ENCODE measurements around the gene NEGR1. TPM values are rescaled to one million over a fixed set of nuclear protein-coding genes. Genes with fewer than 3 reads are reported as not detected.
A peak's percentile ranks its signal among the peaks of the same experiment; 100 is the strongest.

The NEGR1 gene
- polyA plus RNA-seq, 4 donors = 2.4 to 4.1 (median 3.8) TPM

DNA sequence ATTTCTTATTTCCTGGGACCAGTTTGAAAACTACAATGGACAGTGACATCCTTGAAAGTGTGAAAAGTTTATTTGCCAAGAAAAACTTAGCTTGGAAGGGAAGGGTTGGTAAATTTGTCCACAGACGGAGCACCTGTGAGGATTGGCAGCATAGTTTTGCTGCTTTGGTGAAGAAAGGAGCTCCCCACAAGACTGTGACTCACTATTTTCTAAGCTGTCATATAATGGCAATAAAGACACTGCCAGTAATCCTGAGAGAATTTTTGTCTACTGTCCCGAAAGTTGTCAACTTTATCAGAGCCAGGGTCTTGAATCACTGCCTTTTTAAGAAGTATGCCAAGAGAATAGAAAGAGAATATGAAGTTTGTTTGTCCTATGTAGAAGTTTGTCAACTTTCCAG lies 230.8 kb downstream of the NEGR1 start:
- DNase-seq (ENCODE audit: low read depth in 4 of 4, low spot score in 2 of 4) = no peak

DNA sequence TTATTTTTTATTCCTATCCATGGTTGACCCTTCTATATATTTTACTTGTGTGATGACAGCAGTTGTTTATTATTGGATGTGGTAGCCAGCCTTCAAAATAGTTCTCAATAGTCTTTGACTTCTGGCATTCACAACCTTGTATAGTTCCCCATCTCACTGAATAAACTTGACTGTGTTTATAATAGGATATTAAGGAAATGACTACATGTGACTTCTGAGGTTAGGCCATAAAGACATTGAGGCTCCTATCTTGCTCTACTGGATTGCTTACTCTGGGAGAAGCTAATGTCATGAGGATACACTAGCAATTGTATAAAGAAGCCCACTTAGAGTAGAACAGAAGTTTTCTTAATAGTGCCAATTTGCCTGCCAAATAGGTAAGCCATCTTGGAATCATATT lies 231.8 kb downstream of the NEGR1 start:
- no peak for DNase-seq (ENCODE audit: low read depth in 4 of 4, low spot score in 2 of 4)

DNA sequence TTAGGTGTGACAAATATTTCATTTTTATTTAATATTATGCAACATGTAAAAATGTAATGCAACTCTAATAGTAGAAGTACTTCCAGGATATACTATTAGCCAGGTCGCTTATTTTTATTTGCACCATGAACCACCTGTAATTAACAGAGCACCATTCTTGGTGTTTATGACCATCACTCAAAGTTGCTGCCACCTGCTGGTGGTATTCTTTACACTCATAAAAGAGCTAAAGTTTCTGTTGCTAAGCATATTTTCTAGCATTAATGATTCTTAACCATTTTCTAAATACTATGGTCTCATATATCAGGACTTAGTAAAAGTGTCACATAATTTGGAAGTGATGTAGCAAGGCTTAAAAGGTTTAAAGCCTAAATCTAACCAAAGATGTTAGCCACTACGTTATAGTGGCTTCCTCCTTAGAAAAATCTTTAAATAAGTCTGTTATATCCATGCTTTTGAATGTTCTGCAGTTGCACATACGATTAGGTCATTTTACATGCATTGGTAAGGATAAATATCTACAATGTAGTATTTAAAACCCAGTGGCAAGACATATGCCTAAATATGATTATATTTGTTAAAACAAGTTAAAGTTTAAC lies 244.5 kb downstream of the NEGR1 start:
- peak in 2 of 4 donors; percentile 3 to 28 for DNase-seq (ENCODE audit: low read depth in 4 of 4, low spot score in 2 of 4)

DNA sequence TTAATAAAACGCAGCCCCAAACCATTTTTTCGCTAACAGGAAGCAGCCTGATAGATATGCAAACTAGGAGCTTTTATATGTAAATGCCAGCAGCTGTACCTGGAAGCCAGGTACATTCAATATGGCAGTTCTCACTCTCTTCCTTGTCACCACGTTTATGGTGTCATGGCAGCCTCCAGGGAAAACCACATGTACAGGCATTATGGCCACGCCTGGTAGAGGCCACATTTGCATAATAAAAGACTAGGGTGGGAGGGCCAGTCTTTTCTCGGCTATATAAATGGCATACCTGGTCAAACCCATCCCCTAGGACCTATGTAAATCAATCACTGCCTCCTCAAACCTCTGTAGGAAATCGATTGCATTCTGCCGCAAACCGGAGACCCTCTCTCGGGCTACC lies 247.5 kb downstream of the NEGR1 start:
- no peak for DNase-seq (ENCODE audit: low read depth in 4 of 4, low spot score in 2 of 4)

DNA sequence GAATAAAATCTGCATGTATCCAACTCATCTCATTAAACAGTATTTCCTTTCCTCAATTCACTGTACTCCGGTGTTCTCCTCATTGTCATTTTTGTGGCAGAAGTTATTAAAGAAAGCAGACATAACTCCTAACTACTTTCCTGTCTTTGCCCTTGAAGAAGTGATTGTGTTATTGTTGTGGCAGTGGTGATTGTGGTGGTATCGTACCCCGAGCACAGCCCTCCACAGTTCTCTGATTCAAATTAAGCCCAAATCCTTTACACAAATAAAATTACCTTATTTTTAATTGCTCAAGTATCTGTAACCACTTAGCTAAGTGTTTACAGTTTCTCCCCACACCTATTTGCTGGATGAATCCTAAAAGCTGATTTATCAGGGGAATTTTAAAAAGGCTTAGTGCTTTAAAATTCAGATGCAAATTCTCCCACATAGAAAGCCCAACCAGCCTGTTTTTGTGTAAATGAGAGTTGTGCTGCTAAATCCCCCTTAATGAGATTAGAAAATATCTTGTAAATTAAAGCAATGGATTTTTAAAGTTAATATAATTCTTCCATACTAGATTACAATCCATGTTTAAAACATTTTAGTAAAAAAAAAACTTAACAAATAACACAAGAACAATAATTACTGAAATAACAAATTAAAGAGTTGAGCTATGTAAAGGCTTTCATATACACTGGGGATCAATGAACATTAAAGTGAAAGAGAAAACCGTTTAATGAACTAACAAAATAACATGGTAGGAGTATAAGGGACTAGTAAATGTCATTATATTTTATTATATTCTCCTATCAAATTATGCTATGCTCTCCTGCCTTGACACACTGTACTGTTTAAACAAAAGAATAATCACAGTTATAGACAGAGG lies 259.0 kb downstream of the NEGR1 start:
- no peak for DNase-seq (ENCODE audit: low read depth in 4 of 4, low spot score in 2 of 4)

DNA sequence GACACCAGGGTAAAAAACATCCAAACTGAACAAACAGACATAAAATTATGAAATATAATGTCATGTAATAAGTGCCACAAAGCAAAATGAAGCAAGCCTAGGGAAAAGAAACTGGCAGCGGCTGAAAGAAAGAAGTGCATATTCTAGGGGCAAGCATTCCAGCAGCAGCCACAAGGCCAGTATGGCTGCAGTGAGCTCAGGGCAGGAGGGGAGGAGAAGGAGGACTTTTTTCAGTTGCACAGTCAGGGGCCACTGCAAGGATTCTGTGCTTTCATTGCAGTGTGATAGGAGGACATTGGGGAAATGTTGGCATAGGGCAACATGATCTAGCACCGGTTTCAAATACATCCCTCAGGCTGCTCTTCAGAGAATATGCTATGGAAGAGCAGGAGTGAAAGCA lies 263.8 kb downstream of the NEGR1 start:
- no peak for DNase-seq (ENCODE audit: low read depth in 4 of 4, low spot score in 2 of 4)

DNA sequence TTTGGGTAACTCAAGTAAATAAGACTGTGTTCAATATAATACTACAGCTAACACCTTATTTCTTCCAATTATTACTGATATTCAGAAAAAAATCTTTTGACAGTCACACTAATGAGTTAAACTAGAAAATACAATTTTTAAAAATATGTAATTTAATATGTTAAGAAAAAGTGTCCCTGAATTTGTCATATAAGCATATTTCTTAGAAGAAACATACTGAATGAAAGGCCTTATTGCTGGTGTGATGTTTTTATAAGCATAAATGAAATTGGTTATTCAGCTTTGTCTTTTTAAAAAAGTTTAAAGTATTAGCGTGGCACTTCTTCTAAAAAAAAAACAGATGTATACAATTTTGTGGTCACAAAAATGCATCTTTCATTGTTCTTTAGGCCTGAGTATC lies 267.3 kb downstream of the NEGR1 start:
- DNase-seq (ENCODE audit: low read depth in 4 of 4, low spot score in 2 of 4) = no peak

DNA sequence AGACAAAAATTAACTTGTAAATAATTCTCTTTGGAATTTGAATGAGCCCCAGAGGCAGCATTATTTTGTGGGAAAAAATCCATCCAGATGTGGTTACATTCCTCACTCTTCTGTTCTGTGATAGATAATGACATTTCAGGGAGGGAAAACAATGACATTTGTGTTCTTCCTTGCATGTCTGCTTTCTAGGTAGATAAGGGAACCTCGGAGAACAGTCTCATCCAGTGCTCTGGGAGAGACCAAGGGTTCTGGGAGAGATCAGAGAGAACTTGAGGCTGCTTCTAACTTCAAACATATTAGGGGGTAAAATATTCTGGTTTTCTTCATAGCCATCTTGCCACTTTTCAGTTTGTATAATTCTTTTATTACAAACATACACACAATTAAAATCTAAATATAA lies 269.2 kb downstream of the NEGR1 start:
- no peak for DNase-seq (ENCODE audit: low read depth in 4 of 4, low spot score in 2 of 4)

DNA sequence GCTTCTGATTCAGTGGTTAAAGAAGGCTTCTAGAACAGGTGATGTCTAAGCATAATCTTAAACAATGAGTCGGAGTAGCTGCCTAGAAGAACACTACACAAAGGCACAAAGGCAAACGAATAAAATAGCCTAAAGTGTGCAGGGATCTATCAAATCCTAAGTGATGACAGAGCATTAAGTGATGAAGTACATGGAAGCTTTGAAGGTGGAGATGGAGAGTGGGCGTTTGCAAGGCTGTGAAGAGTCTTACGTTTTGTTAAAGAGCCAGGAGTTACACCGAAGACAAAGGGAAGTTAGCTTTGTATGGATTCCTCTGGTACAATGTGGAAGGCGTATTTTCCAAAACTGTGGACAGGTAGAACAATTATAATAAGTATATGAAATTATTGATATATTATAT lies 270.6 kb downstream of the NEGR1 start:
- no peak for DNase-seq (ENCODE audit: low read depth in 4 of 4, low spot score in 2 of 4)

DNA sequence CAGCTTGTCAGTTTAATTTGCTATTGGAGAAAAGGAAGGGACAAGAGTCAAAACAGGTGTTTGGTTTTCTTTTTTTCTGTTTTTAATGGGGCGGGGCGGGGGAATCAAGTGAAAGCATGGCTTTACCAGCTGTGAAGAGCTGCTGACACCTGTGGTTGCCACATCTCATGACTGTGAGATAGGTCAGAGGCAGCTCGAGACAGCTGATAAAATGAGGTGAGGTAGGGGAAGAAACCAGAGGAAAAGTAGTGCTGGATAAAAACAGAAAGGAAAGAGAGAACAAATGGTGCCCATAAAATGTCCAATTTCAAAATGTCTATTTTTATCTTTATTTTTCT lies 272.3 kb downstream of the NEGR1 start:
- no peak for DNase-seq (ENCODE audit: low read depth in 4 of 4, low spot score in 2 of 4)

DNA sequence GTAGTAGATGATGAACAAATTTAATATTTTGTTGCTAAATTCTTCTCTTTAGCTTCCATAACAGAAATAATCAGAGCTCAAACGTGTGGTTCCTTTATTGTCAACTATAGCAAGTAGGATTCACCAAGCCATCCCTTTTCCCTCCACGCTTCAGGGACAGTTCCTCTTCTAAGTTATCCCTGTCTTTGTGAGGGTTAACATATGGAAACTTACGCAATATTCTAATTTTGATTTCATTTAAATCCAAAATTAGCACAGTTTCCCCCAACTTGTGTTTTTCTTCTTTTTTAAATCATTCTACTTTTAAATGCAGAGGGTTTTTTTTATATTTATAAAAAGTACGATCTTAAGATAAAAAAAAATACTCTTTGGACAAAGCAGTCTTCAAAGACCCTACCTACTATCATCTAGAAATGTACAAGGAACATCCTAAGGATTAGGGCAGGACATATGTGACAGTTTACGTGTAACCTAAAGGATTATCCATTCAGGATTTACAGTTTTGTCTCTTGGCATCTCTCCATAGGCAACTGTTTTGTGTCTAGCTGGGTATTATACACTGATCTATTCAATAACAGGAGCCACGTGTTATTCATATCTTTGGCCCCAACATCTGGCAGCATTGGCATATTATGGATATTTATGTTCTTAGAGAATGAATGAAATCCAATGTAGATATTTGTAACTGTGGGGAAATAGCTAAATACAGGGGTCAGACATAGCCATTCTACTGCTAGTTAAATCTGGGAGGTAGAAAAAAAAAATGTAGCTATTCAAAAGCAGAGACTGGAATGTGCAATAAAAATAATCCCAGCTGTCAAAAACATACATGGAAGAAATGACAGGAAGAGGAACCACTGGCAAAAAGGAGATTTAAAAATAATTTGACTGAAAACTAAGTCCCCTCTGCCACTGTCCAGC lies 272.9 kb downstream of the NEGR1 start:
- no peak for DNase-seq (ENCODE audit: low read depth in 4 of 4, low spot score in 2 of 4)

DNA sequence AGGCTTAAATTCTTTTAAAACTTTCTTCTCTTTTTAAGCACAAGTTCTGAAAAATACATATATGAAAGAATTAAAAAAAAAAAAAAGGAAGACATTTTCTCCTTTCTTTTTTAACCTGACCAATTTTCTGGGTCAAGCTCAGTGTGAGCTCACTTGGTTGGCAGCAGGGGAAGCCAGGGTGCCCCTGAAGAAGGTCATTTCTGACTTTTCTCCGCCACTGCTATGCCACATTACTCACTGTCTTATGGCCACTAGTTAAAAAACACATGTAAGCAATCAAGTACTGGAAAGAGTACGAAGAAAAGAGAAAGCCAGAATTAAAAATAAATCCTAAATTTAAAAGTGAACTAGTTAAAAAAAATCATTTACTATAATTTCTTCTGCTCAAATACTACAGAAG lies 275.0 kb downstream of the NEGR1 start:
- DNase-seq (ENCODE audit: low read depth in 4 of 4, low spot score in 2 of 4) = no peak

DNA sequence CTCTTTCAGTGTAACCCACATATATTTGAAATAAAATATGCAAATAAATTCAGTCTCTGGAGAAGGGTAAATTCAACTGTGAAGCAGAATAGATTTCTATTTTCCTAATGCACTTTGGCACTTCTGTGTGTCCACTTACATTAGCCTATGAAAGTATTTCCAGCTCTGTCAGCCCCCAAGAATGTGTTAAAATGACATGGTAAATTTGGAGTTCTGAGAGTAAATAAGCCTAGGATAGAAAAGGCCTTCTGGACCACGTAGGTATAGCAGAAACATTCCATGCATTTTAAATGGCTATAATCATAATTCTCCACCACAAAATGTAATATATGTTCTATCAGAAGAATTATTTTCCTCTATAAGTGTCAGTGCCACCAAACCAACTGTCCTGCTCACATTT lies 276.2 kb downstream of the NEGR1 start:
- no peak for DNase-seq (ENCODE audit: low read depth in 4 of 4, low spot score in 2 of 4)

DNA sequence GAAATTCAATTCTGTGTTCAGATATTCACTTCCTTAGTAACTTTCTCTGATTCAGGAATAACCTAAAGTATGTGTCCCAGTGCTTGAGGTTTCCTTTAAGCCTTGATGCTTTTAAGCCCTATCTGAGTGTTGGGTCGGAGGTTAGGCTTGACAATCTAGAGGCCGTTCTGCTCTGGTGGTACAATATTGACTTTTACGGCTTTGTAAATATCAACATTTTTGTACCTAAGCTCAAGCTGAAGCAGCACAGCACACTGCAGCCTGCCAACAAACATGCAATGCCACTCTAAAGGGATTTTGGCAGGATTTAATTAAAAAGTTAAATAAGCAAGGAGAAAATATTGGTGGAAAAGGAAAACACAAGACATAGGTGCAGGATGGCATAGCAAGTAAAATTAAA lies 279.2 kb downstream of the NEGR1 start:
- no peak for DNase-seq (ENCODE audit: low read depth in 4 of 4, low spot score in 2 of 4)

DNA sequence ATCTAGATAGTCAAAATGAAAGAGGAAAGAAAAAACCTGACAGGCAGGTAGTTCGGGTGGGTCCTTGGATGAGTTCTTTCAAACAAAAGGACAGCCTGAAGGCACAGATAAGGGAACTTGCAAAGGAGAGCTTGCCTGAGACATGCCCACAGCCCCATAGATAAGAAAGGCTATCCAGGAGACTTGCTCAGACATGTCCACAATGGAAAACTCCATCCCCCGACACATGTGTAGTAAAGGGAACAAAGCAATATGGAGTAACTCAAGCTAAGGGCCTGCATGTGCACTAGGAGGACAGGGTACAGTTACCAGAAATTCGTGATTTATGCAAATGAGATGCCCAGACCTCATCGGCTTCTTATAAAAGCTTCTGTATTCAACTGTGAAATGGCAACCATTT lies 281.5 kb downstream of the NEGR1 start:
- no peak for DNase-seq (ENCODE audit: low read depth in 4 of 4, low spot score in 2 of 4)

DNA sequence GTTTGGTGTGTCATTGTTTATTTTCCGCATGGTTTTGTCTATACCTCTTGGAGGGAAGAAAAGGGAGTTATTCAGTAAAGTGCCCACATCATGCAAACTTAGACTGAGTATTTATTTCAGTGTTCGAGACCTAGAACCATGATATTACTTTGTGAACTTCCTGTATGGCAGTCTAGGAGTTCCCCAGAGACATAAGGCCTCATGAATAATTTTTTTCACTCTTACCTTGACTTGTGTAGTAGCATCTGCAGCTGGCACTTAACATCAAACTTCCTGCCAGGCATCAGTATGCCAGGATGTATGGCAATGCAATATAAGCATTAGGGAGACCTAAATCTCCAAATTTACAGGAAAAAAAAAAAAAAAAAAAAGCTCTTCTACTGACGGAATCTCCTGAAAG lies 287.7 kb downstream of the NEGR1 start:
- no peak for DNase-seq (ENCODE audit: low read depth in 4 of 4, low spot score in 2 of 4)

DNA sequence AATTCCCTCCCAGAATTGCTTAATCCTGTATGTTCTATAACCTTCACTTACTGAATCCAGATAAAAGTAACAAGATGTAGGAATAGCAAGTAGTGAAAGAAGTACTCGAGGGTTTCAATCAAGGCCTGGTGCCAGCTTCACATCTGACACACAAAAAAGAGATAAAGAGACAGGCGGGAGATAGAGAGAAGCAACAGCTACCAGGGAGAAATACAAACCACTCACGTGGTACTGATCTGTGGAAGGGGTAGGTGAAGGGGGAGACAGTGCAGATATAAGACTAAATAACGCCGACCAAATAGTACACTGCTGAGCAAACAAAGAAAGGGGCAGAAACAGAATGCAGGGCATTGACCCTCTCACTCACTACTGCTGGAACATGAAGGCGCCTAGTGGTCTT lies 295.2 kb downstream of the NEGR1 start:
- DNase-seq (ENCODE audit: low read depth in 4 of 4, low spot score in 2 of 4) = no peak

DNA sequence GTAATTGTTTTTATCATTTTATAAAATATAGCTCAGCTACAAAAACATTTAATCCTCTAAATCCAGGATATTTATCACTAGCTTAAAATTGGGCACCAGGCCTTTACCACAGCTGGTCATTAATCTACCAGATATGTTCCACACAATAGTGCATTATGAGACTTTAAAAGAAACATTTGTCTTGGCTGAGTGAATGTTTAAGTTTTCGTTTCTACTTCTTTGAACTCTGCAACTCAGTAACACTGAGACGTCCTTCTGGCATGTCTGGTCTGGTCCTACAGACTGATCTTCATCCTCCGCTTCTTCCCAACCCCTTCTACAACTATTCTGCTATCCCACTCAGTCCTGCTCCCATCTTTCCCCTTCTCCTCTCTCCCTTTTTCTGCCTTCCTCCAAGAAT lies 296.2 kb downstream of the NEGR1 start:
- DNase-seq (ENCODE audit: low read depth in 4 of 4, low spot score in 2 of 4) = no peak

DNA sequence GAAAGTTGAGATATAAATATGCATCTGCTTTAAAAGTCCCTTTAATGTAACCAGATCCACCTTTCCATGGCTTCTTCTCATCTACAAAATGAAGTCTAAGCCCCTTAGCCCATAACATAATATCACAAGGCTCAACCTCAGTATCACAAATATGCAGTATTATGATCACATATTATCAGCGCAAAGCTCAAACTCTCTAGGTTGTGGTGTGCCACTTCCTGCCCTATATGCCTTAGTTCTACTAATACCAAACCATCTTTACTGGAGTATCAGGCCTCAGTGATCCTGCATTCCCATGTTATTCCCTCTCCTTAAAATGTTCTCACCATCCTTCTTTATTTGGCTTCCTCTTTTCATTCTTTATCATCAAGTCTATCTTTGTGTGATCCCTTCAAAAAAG lies 301.8 kb downstream of the NEGR1 start:
- DNase-seq (ENCODE audit: low read depth in 4 of 4, low spot score in 2 of 4) = no peak

DNA sequence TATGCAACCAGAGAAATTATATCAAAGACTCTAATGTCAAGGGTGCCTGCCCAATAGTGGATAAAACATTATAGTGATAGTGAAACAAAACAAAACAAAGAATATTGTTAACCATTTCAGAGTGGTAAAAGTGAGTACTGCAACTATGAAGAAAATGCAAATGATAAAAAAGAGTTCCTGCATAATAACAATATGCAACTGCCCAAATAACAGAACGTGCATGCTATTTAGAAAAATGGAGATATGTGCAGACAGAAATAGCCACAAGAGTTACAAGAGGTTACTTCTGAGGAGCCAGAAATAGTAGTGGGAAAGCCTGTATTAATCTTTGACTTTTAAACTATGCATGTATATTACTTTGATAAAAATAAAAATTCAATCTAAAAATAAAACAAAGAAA lies 302.5 kb downstream of the NEGR1 start:
- no peak for DNase-seq (ENCODE audit: low read depth in 4 of 4, low spot score in 2 of 4)

DNA sequence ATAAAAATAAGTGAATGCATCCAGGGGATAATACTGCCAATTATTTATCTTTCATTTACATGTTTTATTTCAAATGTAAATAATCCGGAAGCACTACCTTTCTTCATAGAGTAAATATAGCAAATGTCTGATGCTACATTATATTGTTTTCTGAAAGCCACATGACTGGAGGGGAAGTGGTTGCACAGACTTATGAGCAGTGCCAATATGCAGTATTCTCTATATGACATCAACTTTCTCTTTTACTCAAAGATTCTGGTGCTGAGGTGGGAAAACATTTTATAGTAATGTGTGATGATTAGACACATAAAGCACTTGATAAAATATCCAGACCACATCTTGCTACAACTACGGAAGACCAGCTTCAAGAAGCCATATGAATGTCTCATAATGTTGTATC lies 314.7 kb downstream of the NEGR1 start:
- DNase-seq (ENCODE audit: low read depth in 4 of 4, low spot score in 2 of 4) = no peak

DNA sequence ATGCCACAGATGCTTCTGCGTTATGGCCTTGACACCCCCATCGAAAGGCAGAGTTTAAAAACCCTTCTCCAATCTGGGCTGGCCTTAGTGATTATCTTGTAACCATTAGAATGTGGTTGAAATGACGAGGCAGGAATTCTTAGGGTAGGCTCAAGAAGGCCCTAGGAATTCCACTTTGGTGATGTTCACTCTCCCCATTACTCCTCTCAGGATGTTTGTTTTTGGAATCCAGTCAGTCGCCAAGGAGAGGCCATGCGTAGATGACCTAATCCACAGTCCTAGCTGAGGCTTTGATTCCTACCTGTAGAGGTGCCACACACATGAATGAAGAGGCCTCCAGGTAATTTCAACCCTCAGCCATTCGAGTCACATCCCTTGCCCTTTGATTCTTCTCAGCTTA lies 318.2 kb downstream of the NEGR1 start:
- DNase-seq (ENCODE audit: low read depth in 4 of 4, low spot score in 2 of 4) = no peak
